BLaER1 (cell line): ENCODE results near the gene MEF2B.
"Not testable (repeated sequence)": the region's sequence is repeated elsewhere in the genome, so short reads cannot be mapped to it uniquely, and the experiment has no call there.

Source experiments
- H3K27ac ChIP-seq: shearing (Covaris generic); formaldehyde crosslinking; 2 replicates; pipeline ENCODE4 v1.8.1; 2022
- H3K27me3 ChIP-seq: shearing (Covaris generic); formaldehyde crosslinking; 2 replicates; pipeline ENCODE4 v1.8.1; 2022
- H3K36me3 ChIP-seq: shearing (Covaris generic); formaldehyde crosslinking; 2 replicates; pipeline ENCODE4 v1.8.1; 2022
- H3K4me1 ChIP-seq: shearing (Covaris generic); formaldehyde crosslinking; 2 replicates; pipeline ENCODE4 v1.8.1; 2022
- H3K4me2 ChIP-seq: shearing (Covaris generic); formaldehyde crosslinking; 2 replicates; pipeline ENCODE4 v1.8.1; 2022
- H3K4me3 ChIP-seq: shearing (Covaris generic); formaldehyde crosslinking; 2 replicates; pipeline ENCODE4 v1.8.1; 2022
- H3K9ac ChIP-seq: shearing (Covaris generic); formaldehyde crosslinking; 2 replicates; pipeline ENCODE4 v1.8.1; 2022
- H3K9me3 ChIP-seq: shearing (Covaris generic); formaldehyde crosslinking; 2 replicates; pipeline ENCODE4 v1.8.1; 2022
- H4K20me1 ChIP-seq: shearing (Covaris generic); formaldehyde crosslinking; 2 replicates; pipeline ENCODE4 v1.8.1; 2022
- Cebpa-rat ChIP-seq: shearing (Covaris generic); IDR thresholded peaks from 2 replicates; pipeline ENCODE4 v1.8.1; 2022

MEF2B gene

GRCh38 chr19:19159534-19159933, 10.5 kb downstream of the MEF2B start:
- no peak for TF ChIP-seq Cebpa-rat
- Histone ChIP-seq H3K4me2 (no peak overlapping the region; the same call in 1 of the 2 replicates), H3K9me3 (no peaks in the 10 kb centered on the region), H4K20me1 (no peaks in the 10 kb centered on the region), H3K27ac (no peak overlapping the region), H3K9ac (no peak overlapping the region), H3K27me3 (no peaks in the 10 kb centered on the region), H3K4me3 (no peak overlapping the region), H3K4me1 (peaks cover 32% of the 10 kb centered on the region), H3K36me3 (peaks cover 22% of the 10 kb centered on the region)

GRCh38 chr19:19157808-19158207, 12.3 kb downstream of the MEF2B start:
- Histone ChIP-seq H3K4me1 (peaks cover 35% of the 10 kb centered on the region), H3K36me3 (peaks cover 22% of the 10 kb centered on the region), H3K27me3 (no peaks in the 10 kb centered on the region), H3K27ac (no peak overlapping the region), H3K9me3 (no peaks in the 10 kb centered on the region), H3K4me2 (no peak overlapping the region), H4K20me1 (no peaks in the 10 kb centered on the region), H3K9ac (no peak overlapping the region), H3K4me3 (no peak overlapping the region)
- no peak for TF ChIP-seq Cebpa-rat

DNA sequence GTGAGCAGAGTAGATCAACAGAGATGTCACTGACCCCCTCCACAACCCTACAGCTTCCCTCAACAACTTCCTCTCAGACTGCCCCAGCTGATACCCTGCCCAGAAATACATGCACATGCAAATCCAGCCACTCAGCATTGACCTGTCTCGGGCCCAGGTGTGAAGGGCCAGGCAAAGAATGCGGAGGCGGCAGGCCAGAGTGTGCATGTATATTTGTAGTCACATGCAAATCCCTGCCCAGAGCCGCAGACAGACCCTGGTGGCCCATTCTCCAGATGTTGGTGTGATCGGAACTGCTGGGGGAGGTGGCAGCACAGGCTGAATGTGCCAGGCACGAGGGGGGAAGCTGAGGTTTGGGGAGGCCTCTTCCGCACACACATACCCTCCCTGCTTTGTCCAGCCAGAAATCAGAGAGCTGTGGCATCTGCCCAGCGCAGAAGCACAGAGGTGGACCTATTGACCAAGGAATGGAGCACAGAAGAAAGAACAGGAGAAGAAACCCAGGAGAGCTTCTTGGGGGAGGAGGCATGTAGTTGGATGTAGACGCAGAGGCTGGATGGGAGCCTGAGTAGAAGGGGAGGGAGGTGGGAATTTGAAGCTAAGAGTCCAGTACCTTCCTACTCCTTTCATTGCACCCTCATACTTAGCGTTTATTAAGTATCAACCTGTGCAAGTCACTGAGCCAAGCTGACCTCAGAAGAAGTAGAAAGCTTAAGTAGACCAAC, 14.4 kb downstream of the MEF2B start:
- Histone ChIP-seq H4K20me1 (no peaks in the 10 kb centered on the region), H3K4me2 (no peak overlapping the region), H3K36me3 (peaks cover 22% of the 10 kb centered on the region), H3K27me3 (no peaks in the 10 kb centered on the region), H3K9ac (no peak overlapping the region), H3K4me1 (peaks cover 39% of the 10 kb centered on the region), H3K4me3 (no peak overlapping the region), H3K9me3 (no peaks in the 10 kb centered on the region), H3K27ac (no peak overlapping the region)
- TF ChIP-seq Cebpa-rat: no peak

DNA sequence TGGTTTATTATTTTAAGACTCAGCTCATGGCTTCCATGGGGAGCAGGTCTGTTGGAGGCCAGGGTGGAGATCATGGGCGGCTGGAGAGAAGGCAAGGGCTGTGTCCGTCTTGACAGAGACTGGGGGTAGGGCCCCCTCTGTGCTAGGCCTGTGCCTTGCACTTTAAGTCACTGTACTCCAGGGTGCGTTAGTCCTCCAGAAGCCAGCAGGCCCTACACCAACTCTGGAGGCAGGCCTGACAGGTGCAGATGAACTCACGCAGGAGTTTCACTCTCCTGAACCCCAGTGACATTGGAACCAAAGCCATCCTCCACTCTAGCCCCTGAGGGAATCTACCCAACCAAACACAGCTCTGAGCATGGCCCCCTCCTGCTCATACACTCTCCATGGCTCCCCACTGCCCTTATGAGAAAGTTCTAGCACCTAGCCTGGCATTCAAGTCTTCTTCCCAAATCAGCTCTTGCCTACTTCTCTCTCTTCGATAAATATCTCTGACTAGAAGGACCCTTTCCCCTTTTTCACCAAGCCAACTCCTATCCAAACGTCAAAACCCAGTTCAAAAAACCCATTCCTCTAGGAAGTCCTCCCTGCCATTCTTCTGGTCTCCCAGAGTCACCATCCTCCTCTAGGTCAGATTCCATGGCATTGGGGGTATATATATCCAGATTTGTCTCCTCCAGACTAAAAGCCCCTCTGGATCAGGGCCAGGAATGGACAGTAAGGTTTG, 15.1 kb downstream of the MEF2B start:
- TF ChIP-seq Cebpa-rat: no peak
- no peaks in the 10 kb centered on the region for H4K20me1 ChIP-seq
- H3K9ac ChIP-seq: no peak overlapping the region
- H3K4me1 ChIP-seq: peaks cover 32% of the 10 kb centered on the region
- H3K27me3 ChIP-seq: no peaks in the 10 kb centered on the region
- no peak overlapping the region for H3K27ac ChIP-seq
- no peak overlapping the region for H3K4me2 ChIP-seq
- no peaks in the 10 kb centered on the region for H3K9me3 ChIP-seq
- H3K4me3 ChIP-seq: no peak overlapping the region
- peaks cover 22% of the 10 kb centered on the region for H3K36me3 ChIP-seq

DNA sequence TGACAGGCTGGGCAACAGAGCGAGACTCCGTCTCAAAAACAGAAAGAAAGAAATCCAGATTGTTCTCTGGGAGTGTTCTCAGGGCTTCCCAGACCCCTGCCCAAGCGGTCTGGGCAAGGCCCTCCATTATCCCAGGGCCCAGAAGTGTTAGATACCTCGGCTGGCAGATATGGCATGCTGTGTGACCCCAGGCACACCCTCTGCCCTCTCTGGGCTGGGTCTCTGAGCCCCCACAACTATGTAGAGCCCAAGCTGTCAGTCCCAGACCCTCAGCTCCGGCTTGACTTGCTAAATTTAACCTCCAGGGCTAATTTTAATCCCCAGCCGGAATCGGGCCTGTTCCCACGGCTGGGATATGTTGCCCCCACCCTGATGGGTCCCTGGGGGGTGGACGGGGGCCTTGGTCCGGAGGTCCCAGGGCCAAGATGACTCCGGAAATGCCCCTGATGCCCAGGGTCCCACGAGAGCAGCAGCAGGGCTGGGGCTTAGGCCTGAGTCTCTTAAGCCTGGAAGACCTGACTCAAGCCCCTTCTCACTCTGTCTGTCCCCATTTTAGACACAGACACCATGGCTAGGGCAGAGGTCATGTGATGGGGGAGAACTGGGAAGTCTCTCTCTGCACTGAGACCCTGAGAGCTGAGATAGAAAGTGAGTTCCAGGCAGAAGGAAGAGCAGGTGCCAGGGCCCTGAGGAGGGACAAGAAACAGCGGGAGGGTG, 17.2 kb downstream of the MEF2B start:
- H4K20me1 ChIP-seq: no peaks in the 10 kb centered on the region
- H3K27me3 ChIP-seq: no peaks in the 10 kb centered on the region
- no peak overlapping the region for H3K9ac ChIP-seq
- H3K27ac ChIP-seq: peak overlapping the region; percentile 38; the same call in 1 of the 2 replicates
- H3K4me1 ChIP-seq: peaks cover 16% of the 10 kb centered on the region
- no peak overlapping the region; the same call in 1 of the 2 replicates for H3K4me2 ChIP-seq
- peaks cover 38% of the 10 kb centered on the region for H3K36me3 ChIP-seq
- no peak overlapping the region for H3K4me3 ChIP-seq
- TF ChIP-seq Cebpa-rat: no peak
- H3K9me3 ChIP-seq: no peaks in the 10 kb centered on the region

DNA sequence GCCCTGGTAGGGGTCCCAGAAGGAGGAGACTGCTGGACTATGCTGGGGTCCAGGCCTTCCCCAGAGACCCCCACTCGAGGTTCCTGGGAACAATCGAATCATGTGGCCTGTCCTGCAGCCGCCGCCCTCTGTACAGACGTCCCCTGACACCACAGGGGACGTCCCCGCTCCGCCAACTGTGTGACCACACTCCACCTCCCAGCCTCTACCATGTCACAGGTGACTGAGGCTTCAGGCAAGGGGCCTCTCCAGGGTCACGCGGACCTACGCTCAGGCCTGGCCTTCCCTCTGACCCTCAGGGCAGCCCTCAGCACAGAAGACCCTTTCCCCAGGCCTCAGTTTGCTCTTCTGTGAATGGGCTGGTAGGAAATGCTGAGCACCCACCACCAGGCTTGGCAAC, 18.6 kb downstream of the MEF2B start:
- Histone ChIP-seq H3K27ac (no peak overlapping the region), H3K4me3 (no peak overlapping the region), H3K4me2 (0 out of 2 replicates have a peak overlapping the region, but pooled peaks have one; percentile 3), H3K36me3 (peaks cover 44% of the 10 kb centered on the region), H3K9me3 (no peaks in the 10 kb centered on the region), H3K9ac (no peak overlapping the region), H3K4me1 (peaks cover 12% of the 10 kb centered on the region), H4K20me1 (no peaks in the 10 kb centered on the region), H3K27me3 (no peaks in the 10 kb centered on the region)
- TF ChIP-seq Cebpa-rat: no peak

GRCh38 chr19:19149435-19149834, 20.6 kb downstream of the MEF2B start:
- peaks cover 32% of the 10 kb centered on the region for H3K36me3 ChIP-seq
- TF ChIP-seq Cebpa-rat: no peak
- no peak overlapping the region for H3K4me3 ChIP-seq
- peaks cover 28% of the 10 kb centered on the region for H3K4me1 ChIP-seq
- H3K9me3 ChIP-seq: no peaks in the 10 kb centered on the region
- no peaks in the 10 kb centered on the region for H3K27me3 ChIP-seq
- no peak overlapping the region for H3K9ac ChIP-seq
- no peak overlapping the region for H3K4me2 ChIP-seq
- H3K27ac ChIP-seq: no peak overlapping the region
- no peaks in the 10 kb centered on the region for H4K20me1 ChIP-seq

DNA sequence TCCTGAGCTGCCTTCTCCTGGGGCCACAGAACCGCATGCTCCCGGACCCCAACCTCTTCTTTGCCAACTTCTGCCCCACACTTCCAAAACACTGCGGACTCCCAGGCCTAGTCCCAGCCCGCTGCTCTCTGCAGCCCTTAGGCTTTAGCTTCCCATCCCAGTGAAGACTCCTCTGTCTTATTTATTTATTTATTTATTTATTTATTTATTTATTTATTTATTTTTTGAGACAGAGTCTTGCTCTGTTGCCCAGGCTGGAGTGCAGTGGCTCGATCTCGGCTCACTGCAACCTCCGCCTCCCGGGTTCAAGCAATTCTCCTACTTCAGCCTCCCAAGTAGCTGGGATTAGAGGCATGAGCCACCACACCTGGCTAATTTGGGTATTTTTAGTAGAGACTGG, 21.6 kb downstream of the MEF2B start:
- H3K4me2 ChIP-seq: not testable (repeated sequence)
- H3K4me1 ChIP-seq: peaks cover 37% of the 10 kb centered on the region

DNA sequence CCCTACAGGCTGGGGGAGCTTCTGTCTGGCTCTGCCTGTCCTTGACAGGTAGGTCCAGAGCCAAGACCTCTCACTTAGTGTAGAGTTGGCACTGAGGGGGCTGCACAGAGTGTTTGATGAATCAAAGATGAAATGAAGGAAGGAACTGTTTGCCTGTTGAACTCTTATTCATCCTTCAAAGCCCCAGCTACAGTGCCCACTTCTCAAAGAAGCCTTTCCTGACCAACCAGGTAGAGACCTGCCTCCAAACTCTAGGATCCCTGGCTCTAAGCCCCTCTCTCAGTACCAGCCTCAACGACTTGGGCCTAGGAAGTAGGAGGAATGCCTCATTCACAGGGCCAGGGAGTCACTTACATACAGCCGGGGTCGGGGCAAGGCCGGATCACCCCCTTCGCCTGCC, 22.7 kb downstream of the MEF2B start:
- H3K4me2 ChIP-seq: no peak overlapping the region
- no peaks in the 10 kb centered on the region for H3K27me3 ChIP-seq
- H4K20me1 ChIP-seq: no peaks in the 10 kb centered on the region
- peaks cover 34% of the 10 kb centered on the region for H3K4me1 ChIP-seq
- no peak overlapping the region for H3K27ac ChIP-seq
- no peak overlapping the region for H3K4me3 ChIP-seq
- TF ChIP-seq Cebpa-rat: no peak
- H3K9me3 ChIP-seq: no peaks in the 10 kb centered on the region
- no peak overlapping the region for H3K9ac ChIP-seq
- H3K36me3 ChIP-seq: peaks cover 32% of the 10 kb centered on the region

More for the DNA sequence above, 21.6 kb downstream of the MEF2B start:
- H3K36me3 ChIP-seq: peaks cover 32% of the 10 kb centered on the region
- not testable (repeated sequence) for H3K4me3 ChIP-seq, H3K27ac ChIP-seq, H3K27me3 ChIP-seq, H3K9ac ChIP-seq, H3K9me3 ChIP-seq, H4K20me1 ChIP-seq

- no peak overlapping the region for H3K4me3 ChIP-seq
- H3K27ac ChIP-seq: no peak overlapping the region
- no peaks in the 10 kb centered on the region for H3K9me3 ChIP-seq
- H3K4me2 ChIP-seq: no peak overlapping the region
- no peak for TF ChIP-seq Cebpa-rat
- no peaks in the 10 kb centered on the region for H3K27me3 ChIP-seq
- H4K20me1 ChIP-seq: no peaks in the 10 kb centered on the region
- H3K9ac ChIP-seq: no peak overlapping the region
- H3K36me3 ChIP-seq: peaks cover 32% of the 10 kb centered on the region
- H3K4me1 ChIP-seq: peaks cover 34% of the 10 kb centered on the region
These were observed 23.2 kb downstream of the MEF2B start for GRCh38 chr19:19146865-19147264.
